GM18907 (cell line): Measurements from ENCODE around the gene SPOCK2.

Experiments used
- ATAC-seq: cut with Tn5 transposase; IDR thresholded peaks from one replicate; pipeline ENCODE4 v1.9.1; 2021; ENCODE audit warnings: mild to moderate bottlenecking, moderate library complexity; ENCODE audit not compliant: unreplicated experiment

The SPOCK2 gene

DNA sequence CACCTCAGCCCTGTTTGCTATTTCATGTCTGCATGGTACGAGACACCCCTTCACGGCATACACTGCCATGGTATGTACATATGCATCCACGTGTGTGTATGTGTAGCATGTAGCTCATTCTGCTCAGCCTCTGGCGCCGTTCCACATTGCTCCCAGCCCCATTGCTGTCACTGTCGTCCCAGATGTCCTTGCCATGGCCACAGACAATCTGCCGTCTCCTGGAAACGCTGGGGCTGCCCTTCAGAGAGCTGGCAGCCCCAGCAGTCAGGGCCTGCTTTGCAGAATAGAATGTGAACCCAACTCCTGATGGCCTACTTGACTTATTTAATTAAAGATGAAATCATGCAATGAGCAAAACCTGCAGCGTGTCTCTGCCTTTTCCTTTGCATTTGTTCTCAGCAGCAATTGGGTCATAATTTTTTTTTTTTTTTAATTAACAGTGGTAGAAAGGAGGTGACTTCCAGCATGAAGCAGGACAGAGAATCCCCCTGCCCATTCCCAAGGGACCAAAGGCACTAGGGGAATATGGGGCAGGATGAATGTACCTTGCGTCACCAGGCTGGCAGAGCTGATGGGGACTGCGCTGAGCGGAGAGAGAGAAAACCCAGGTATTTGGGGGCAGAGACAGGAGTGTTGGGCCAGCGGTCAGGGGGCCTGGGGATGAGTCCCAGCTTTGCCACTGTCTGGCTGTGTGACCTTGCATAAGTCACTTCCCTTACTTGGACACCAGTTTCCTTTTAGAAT is 75.0 kb downstream of the SPOCK2 start:
- no peak for ATAC-seq

DNA sequence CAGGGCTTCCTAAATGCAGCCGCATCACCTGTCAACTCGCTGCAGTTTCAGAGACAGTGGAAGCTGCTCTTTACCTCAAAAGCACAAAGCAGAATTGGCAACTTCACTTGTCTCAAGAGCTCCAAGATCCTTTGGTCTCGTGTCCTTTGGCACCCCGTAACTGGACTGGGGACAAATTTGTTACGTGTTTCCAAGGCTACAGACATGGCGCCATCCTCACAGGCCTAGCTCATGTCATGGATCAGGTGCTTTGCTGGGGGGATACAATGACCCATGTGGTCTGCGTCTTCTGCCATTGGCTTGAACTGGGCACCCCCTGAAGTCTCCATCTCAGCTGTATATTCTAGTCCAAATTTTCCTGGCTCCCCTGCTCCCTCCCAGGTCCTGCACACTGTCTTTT is 75.6 kb downstream of the SPOCK2 start:
- no peak for ATAC-seq

- no peak for ATAC-seq
Measured at GRCh38 chr10:72011976-72012512, 76.3 kb downstream of the SPOCK2 start.

- no peak for ATAC-seq
Measured at GRCh38 chr10:72011468-72011867, 76.9 kb downstream of the SPOCK2 start.

DNA sequence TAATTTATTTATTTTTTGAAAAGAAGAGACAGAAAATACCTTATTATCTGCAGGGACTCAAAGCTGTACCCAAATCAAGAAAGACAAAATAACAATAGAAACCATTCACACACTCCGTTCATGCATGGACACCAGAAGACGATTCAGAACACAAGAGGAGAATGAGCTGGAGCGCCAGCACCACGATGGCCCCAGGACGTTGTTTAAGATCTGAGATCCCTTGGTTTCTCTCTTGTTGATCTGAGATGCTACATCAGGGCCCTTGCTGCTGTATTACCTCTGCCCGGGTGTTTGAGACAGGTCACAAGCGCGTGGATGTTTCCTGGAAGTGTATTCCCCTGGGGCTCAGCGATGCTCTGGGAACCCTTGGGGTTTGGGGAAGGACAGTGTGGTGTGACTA is 77.3 kb downstream of the SPOCK2 start:
- no peak for ATAC-seq

- ATAC-seq = no peak
Measured at GRCh38 chr10:72010234-72010973, 77.9 kb downstream of the SPOCK2 start.

GRCh38 chr10:72009425-72010081 is 78.8 kb downstream of the SPOCK2 start:
- ATAC-seq = no peak

- no peak for ATAC-seq
Measured at GRCh38 chr10:72009051-72009424, 79.3 kb downstream of the SPOCK2 start.
